ENCODE data around the gene ZNF668. TPM values are rescaled to one million over a fixed set of nuclear protein-coding genes. Genes with fewer than 3 reads are reported as not detected.

The ZNF668 gene
- total RNA-seq, 4 donors from 2014 or later = 8.6 to 22.5 (median 12.6) TPM

- H3K36me3 ChIP-seq = peaks cover 0 to 95% of the 10 kb centered on the region in 2 donors
- peaks cover 0 to 10% (median 2%) of the 10 kb centered on the region in 3 donors for H3K4me1 ChIP-seq
- ATAC-seq = no peak
- no peaks in the 10 kb centered on the region for H3K27me3 ChIP-seq
- TF ChIP-seq POLR2A (IDR thresholded peaks at IDR 0.05) (no peak), POLR2AphosphoS5 (IDR thresholded peaks at IDR 0.05) (no peak), EP300 (IDR thresholded peaks at IDR 0.05) (no peak)
- TF ChIP-seq, protein P1, sequence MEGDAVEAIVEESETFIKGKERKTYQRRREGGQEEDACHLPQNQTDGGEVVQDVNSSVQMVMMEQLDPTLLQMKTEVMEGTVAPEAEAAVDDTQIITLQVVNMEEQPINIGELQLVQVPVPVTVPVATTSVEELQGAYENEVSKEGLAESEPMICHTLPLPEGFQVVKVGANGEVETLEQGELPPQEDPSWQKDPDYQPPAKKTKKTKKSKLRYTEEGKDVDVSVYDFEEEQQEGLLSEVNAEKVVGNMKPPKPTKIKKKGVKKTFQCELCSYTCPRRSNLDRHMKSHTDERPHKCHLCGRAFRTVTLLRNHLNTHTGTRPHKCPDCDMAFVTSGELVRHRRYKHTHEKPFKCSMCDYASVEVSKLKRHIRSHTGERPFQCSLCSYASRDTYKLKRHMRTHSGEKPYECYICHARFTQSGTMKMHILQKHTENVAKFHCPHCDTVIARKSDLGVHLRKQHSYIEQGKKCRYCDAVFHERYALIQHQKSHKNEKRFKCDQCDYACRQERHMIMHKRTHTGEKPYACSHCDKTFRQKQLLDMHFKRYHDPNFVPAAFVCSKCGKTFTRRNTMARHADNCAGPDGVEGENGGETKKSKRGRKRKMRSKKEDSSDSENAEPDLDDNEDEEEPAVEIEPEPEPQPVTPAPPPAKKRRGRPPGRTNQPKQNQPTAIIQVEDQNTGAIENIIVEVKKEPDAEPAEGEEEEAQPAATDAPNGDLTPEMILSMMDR (IDR thresholded peaks at IDR 0.05) = no peak
- H3K4me3 ChIP-seq = no peak overlapping the region
- 80% methylated on average over 2 of the region's 8 CpGs; no CpG with 5 or more reads in 1 of the 2 donors for WGBS, 2 donors (ENCODE audit: low coverage in 1 of 2)
- H3K9me3 ChIP-seq = no peaks in the 10 kb centered on the region
- no peak overlapping the region for H3K27ac ChIP-seq
Observed at GRCh38 chr16:31087481-31087880, 13.4 kb upstream of the ZNF668 start.

- peaks cover 0 to 100% of the 10 kb centered on the region in 2 donors for H3K36me3 ChIP-seq
- no peak for TF ChIP-seq EP300 (IDR thresholded peaks at IDR 0.05)
- no peak for TF ChIP-seq POLR2A (IDR thresholded peaks at IDR 0.05)
- TF ChIP-seq, protein P1 (IDR thresholded peaks at IDR 0.05) = no peak
- TF ChIP-seq POLR2AphosphoS5 (IDR thresholded peaks at IDR 0.05) = no peak
Observed at GRCh38 chr16:31086629-31086906, 12.5 kb upstream of the ZNF668 start.

GRCh38 chr16:31085873-31086628 lies 12.0 kb upstream of the ZNF668 start:
- Histone ChIP-seq H3K36me3 (peaks cover 0 to 100% of the 10 kb centered on the region in 2 donors), H3K4me1 (peaks cover 0 to 22% (median 3%) of the 10 kb centered on the region in 3 donors), H3K27ac (no peak overlapping the region), H3K27me3 (no peaks in the 10 kb centered on the region), H3K4me3 (no peak overlapping the region), H3K9me3 (no peaks in the 10 kb centered on the region)
- ATAC-seq = no peak
- TF ChIP-seq, protein P1 (IDR thresholded peaks at IDR 0.05) = no peak
- no peak for TF ChIP-seq POLR2A (IDR thresholded peaks at IDR 0.05)
- TF ChIP-seq POLR2AphosphoS5 (IDR thresholded peaks at IDR 0.05) = no peak
- no peak for TF ChIP-seq EP300 (IDR thresholded peaks at IDR 0.05)
- 85% methylated on average over 8 of the region's 18 CpGs; no CpG with 5 or more reads in 1 of the 2 donors for WGBS, 2 donors (ENCODE audit: low coverage in 1 of 2)

More at GRCh38 chr16:31086629-31086906, 12.5 kb upstream of the ZNF668 start:
- Histone ChIP-seq H3K4me1 (peaks cover 0 to 17% (median 3%) of the 10 kb centered on the region in 3 donors), H3K4me3 (no peak overlapping the region), H3K27me3 (no peaks in the 10 kb centered on the region), H3K27ac (no peak overlapping the region), H3K9me3 (no peaks in the 10 kb centered on the region)
- ATAC-seq = no peak
- WGBS, 2 donors (ENCODE audit: low coverage in 1 of 2) = no CpG with 5 or more reads among the region's 6 CpGs

DNA sequence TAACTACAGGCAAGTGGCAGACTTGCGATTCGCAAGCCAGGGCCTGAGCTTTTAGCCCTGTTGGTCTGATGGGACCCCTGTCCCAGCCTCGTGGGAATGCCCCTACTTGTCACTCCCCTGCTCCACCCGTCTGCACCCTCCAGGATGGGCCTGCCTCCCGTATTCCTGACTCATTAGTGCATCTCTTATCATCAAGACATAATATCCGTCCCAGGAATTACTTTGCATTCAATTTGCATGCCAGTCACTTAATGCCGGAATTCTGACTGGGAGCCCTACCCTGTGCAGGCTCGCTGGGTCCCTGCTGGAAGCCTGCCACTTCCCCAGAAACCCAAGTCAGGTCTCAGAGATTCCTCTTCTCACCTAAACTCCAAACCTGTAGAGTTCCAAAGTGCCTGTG lies 11.4 kb upstream of the ZNF668 start:
- Histone ChIP-seq H3K27me3 (no peaks in the 10 kb centered on the region), H3K9me3 (no peaks in the 10 kb centered on the region), H3K4me3 (no peak overlapping the region), H3K27ac (no peak overlapping the region), H3K36me3 (peaks cover 0 to 100% of the 10 kb centered on the region in 2 donors), H3K4me1 (peaks cover 0 to 25% (median 3%) of the 10 kb centered on the region in 3 donors)
- WGBS, 2 donors (ENCODE audit: low coverage in 1 of 2) = 64 to 86% methylated on average over 5 to 7 of the region's 8 CpGs
- no peak for ATAC-seq
- TF ChIP-seq EP300 (IDR thresholded peaks at IDR 0.05) (no peak), POLR2A (IDR thresholded peaks at IDR 0.05) (no peak), POLR2AphosphoS5 (IDR thresholded peaks at IDR 0.05) (no peak)
- TF ChIP-seq, protein P1 (IDR thresholded peaks at IDR 0.05) = no peak
